GM19193 (cell line): ENCODE results near the gene ANKS1B.

Experiments used
- POLR2A ChIP-seq: IDR thresholded peaks from 4 replicates; pipeline ENCODE4 v1.6.1; 2011; ENCODE audit not compliant: insufficient read depth, insufficient read length; ENCODE audit errors: extremely low read depth

The ANKS1B gene

DNA sequence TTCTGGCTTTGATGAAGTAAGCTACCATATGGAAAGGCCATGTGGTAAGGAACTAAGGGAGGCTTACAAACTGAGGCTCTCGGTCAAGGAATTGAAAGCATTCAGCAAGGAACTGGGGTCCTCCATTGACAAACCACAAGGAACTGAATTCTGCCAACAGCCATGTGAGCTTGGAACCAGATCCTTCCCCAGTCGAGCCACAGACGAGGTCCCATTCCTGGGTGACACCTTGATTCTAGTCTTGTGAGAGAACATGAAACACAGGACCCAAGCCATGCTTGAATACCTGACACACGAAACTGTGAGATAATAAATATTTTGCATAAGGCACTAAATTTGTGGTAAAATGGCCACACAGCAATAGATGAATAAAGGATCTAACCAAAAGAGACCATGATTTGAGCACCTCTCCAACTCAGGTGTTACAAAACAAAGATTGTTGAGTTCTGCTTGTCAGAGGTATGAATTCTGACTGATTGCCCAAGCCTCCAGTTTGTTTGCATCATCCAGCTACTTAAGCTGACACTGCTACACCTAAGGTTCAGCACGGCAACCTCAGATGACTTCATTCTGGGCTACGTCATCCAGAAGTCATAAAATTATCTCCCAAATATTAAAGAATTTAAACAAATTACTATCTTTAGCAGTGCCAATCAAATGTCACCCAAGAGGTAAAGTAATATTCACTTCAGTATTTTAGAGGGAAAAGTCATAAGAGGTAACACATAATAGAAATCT, 277.8 kb downstream of the ANKS1B start:
- no peak for TF ChIP-seq POLR2A

DNA sequence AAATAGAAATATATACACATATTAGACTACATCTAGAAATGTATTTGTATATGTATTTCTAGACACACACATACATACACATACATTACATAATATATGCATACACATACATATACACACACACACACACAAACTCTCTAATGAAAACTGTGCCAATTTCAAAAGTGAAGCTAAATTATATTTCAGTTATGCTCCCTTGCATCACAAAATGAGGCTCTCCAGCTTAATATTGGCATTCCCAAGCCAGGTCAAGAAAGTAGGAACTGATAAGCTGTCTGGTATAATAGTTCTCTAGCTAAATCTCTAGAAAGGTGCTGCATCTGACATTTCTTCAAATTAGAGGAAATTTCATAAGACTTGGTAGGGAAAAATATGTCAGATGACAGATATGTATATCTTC, 280.3 kb downstream of the ANKS1B start:
- no peak for TF ChIP-seq POLR2A

DNA sequence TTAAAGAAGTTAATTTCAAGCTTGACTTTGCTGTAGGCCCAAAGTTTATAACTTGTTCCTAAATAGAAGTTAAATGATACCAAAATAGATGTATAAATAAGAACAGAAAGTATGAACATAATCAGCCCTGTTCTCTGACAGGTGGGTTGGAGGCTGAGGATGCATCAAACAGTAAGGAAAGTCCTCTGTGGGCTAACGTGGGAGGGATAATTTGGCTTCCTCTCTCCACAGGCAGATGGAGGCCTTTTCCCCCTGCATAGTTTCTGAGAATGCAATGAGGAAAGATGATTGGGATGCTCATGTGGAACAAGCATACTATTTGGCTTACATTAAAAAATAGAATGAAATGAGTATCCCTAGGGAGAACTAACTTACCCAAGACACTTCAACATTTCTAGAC, 280.7 kb downstream of the ANKS1B start:
- no peak for TF ChIP-seq POLR2A

DNA sequence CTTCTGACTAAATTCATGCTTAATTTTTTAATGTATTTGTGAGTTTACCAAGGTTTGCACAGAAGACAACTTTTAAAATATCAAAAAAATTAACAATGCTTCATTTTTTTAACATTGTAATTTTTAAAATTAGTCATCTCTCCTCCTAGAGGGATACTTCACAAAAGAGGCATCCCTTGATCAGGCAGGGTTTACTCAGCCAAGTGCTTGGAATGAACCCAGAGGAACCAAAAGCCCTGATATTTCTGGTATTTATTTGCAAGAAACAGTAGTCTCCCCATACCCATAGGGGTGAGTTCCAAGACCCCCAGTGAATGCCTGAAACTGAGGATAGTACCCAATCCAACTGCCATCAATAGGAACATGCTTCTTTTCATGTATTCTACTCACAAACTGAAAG, 284.7 kb downstream of the ANKS1B start:
- TF ChIP-seq POLR2A: no peak

DNA sequence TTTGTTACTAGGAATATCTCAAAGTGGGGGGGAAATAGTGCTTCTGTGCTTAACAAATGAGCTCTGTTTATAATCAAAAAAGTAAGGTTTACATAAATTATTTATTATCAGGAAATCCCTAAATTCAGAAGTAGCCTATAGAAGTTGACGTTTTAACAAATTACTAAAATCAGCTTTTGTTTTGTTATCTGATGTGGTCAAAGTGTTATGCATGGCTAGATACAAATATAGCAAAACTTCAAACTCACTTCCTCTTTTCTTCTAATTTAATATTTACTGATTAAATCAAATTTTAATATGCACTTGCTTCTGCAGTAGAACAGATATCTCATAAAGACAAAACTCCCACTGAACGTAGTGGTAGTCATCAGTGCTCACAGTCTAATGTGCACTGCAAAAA, 289.7 kb downstream of the ANKS1B start:
- no peak for TF ChIP-seq POLR2A

DNA sequence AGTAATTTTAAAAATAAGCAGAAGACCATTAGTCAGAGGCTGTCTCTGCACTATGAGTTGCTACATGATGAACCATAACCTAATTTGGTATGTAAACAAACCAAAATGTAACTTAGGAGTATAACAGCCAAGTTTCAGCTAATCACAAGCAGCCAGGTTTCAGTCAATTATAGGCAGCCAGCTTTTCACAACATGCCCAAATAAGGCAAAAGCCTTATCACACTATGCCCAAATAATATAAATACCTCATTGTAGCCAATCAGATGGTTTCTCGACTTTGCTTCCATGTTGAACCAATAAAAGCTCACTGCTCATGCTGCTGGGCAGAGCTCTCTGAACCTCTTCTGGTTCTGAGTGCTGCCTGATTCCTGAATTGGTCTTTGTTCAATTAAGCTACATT, 298.6 kb downstream of the ANKS1B start:
- no peak for TF ChIP-seq POLR2A

DNA sequence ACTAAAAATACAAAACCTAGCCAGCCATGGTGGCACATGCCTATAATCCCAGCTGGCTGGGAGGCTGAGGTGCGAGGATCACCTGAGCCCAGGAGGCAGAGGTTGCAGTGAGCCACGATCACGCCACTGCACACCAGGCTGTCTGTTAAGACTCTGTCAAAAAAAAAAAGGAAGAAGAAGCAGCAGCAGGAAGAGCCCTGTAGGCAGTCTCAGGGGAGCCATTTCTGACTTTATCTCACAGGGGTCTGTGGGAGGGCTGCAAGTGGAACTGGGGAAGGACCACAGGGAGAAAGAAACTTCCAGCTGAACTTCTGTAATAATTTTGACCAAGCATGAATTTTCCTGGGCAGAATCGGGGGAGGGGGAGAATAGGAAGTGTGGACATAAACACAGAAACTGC, 304.5 kb downstream of the ANKS1B start:
- no peak for TF ChIP-seq POLR2A

DNA sequence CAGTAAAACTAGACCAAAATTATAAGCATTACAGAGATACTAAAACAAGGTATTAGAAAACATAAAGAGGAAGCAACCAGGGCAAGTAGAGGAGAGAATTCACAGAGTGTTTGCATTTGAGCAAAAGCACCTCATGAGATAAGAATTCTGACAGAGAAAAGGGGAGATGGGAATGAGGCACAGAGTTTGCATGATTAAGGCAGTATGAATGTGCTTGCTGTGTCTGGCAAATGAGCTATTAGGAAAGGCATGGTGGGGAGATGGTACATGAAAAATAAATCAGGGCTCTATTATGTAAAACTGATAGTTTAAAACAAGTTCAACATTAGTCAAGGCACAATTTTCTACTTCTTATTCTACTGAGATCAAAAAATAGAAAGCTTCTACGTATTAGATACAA, 314.1 kb downstream of the ANKS1B start:
- TF ChIP-seq POLR2A: no peak

DNA sequence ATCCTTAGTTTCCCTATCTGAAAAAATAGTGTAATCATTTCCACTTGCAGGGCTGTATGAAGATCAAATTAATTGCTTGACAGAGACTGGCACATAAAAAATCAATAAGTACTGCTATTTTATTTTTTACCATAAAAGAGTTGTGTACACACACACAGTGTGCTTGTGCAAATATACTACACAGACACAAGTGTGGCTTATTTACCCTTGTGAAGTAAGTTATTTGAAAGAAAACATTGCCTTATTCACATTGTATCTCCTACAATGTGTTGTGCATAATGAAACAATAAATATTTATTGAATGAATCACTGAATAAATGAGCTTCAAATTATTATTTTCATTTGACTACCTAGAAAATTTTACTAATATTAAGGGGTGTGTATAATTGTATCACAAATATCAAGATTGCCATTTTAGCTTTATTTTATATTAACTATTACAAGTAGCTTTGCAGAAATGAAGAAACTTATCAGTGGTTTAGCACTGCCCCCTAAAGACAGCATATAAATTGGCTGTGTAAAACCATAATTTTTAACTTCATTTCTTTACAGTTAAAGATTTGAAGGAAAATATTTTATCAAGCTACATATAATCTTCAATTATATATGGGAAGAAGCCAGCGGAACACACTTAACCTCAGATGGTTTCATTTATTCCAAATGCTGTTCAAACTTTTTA, 325.9 kb downstream of the ANKS1B start:
- no peak for TF ChIP-seq POLR2A

DNA sequence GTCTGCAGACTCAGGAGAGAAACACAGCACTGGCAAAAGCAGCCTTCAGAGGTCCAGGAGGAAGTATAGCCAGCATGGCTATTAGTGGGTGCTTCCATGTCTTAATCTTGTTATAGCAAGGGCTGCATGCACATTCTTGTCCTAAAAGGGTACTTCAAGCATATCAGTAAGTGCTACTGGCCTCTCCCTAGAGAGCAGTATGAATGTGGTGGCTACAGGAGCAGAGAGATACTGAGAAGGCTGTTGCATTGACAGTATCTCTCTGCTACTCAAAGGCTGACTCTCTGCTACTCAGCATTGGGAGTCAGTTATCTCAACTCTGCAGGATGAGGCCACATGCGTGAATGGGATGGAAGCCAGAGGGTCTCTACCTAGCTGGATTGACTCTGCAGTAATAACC, 335.2 kb downstream of the ANKS1B start:
- TF ChIP-seq POLR2A: no peak

DNA sequence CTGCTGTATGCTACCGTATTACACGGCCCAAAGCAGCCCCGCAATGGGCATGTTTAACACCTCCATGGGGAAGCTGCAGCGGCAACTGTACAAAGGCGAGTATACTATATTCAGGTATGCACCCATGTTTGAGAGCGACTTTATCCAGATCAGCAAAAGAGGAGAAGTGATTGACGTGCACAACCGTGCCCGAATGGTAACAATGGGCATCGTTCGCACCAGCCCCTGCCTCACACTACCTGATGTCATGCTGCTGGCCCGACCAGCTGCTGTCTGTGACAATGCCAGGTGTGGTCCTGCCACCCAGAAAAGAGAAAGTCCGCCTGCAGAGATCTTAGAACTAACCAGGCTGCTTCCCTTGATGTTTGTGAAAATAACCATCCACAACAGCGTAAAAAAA, 336.6 kb downstream of the ANKS1B start:
- no peak for TF ChIP-seq POLR2A

DNA sequence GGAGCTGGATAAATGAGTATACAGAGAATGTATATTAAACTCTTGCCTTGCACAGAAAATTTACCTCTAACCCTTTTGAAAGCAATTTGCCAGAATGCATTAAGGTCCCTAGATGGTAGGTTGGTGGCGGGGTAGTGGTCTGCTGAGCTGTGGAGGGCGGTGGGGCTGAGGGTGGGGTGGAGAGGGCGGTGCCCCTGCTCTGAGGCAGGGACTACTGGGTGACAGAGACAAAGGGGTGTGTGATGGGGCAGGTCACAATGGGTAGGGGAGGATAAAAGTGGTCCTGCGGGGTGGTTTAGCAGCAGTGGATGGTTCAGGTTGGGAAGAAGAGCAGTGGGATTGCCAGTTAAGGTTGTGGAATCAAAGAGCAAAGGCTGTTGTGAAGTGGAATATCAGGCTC, 337.3 kb downstream of the ANKS1B start, which contains the start of gene GARIN6:
GARIN6 (plus strand) TSS at position 301 of the 400 bp plus-strand sequence. CDS start 422 bp downstream, outside the sequence.
- TF ChIP-seq POLR2A: no peak

DNA sequence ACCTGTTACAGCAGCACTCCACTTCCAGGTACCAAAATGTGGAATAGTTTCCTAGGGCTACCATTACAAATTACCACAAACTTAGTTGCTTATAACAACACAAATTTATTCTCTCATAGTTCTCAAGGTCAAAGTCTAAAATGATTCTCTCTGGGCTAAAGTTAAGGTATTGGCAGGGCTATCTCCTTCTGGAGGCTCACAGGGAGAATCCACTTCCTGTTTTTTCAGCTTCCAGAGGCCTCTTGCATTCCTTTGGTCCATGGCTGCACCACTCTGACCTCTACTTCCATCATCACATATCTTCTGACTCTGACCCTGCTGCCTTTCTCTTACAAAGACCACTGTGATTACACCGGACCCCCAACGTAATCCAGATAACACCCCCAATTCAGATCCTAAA, 340.1 kb downstream of the ANKS1B start:
- no peak for TF ChIP-seq POLR2A

DNA sequence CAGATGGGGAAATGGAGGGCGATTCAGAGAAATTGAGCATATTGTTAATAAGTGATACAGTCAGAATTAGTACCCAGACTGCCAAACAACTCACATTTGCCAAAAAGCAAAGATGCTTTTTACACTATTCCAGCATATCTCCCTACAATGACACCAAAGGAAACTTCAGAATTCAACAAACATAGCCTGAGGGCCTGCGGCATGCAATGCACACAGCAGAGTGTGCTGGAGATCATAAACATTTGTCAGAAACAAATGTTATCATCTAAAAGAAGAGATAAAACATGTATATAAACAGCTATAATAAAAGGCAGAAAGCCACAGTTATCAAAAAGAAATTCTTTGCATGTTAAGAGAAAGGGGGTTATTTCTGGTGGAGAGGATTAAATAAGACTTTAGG, 357.3 kb downstream of the ANKS1B start:
- no peak for TF ChIP-seq POLR2A

DNA sequence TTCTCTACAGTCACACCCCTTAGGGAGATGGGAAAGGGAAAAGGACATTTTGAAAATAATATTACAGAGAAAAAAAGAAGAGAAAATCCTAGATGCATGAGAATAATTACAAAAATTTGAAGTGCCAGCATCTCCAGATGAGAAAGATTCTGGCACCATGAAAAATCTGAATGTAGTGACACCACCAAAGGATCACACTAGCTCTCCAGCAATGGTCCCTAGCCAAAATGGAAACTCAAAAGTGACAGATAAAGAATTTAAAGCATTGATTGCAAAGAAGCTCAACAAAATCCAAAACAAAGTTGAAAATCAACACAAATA, 364.6 kb downstream of the ANKS1B start:
- no peak for TF ChIP-seq POLR2A

DNA sequence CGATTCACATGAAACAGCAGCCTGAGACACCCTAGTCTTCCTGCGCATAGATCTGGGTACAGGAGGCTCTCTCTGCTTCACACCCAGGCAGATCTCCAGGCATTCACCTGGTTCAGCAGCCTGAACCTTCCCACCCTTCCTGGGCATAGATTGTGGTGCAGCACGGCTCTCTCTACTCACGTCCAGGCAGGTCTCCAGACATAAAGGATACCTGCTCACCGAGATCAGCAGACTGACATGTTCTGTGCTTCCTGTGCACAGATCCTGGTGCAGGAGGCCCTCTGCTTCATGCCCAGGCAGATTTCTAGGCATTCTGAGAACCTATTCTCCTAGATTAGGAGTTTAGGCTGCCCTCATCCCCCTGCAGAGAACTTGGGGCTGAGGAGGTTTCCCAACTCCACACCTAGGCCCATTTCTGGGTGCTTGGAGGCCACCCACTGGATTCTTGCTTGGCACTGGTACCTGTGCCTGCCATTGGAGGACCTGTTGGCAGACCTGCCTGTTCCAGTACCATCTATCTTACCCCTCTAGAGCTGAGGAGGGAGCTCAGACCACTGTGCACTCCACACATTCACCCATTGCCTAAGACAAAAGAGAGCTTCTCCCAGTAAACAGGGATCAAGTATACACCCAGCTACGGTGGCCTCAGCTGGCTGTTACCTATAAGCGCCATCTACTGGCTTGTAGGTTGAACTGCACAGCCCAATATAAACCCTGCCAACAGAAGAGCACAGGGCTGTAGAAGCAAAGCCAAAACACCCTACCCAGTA, 365.2 kb downstream of the ANKS1B start:
- TF ChIP-seq POLR2A: no peak
